HEK293T (cell line): ENCODE data around the gene OPTC.

Experiments used
- ARNT ChIP-seq: fragments of 450-650 bp; IDR thresholded peaks from 2 replicates; pipeline ENCODE4 v1.6.1; 2017; ENCODE audit warnings: mild to moderate bottlenecking
- SP1 ChIP-seq: fragments of 450-650 bp; IDR thresholded peaks from 2 replicates; pipeline ENCODE4 v1.6.1; 2017

GRCh38 chr1:203527013-203527412 lies 33.1 kb downstream of the OPTC start:
- TF ChIP-seq ARNT (no peak), SP1 (no peak)
